Measurements from ENCODE around the gene ZNF677.
A peak's percentile ranks its signal among the peaks of the same experiment; 100 is the strongest.
"Not testable (repeated sequence)": the region's sequence is repeated elsewhere in the genome, so short reads cannot be mapped to it uniquely, and the experiment has no call there.

ZNF677 gene

DNA sequence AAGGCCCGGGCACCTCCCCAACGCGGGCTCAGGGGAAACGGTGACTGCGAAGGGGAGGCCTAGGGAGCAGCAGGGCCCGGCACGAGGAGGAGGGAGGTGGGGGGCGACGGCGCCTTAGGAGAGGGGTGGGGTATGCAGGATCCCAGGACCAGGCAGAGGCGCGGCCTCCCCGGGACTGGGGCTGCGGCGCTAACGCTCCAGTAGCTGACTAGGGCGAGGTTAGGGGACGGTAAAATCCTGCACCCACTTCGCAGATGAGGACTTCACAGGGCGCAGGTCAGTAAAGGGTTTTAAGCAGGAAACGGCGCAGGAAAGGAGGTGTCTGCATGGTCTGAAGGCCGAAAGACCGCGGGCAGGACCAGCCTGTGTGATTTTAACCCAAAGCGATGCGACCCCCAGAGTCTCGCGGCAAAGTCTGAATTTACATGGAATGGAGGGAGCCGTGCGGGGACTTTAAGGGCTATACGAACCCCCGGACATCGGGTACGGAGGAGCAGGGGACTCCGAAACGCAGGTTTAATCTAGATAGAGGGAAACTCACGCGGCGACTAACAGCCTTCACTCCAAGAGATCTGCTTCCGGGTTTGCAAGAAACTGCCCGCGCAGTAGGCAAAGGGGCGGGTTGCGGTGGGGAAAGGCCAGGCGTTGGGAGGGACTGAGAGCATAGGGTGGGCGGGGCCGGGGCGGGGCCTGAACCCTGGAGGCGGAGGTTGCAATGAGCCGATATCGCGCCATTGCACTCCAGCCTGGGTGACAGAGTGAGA, 61.7 kb downstream of the ZNF677 start, which contains the start of gene ZNF665:
ZNF665 (minus strand) TSS at position 588 of the 764 bp plus-strand sequence. CDS start 10,460 bp downstream, outside the sequence.
- DNase-seq = peak; percentile 88

- no peak for DNase-seq
Observed at GRCh38 chr19:53190253-53190652, 64.4 kb downstream of the ZNF677 start.

GRCh38 chr19:53189691-53190198, 64.9 kb downstream of the ZNF677 start:
- DNase-seq = not testable (repeated sequence)
